Stimulated activated CD4-positive, alpha-beta T cell treated with anti-CD3 and anti-CD28 coated beads, Interleukin-4, amount 100 ng/mL, for 48 hours (primary cell): Measurements from ENCODE around the gene XRCC5.
"Not testable (repeated sequence)": the region's sequence is repeated elsewhere in the genome, so short reads cannot be mapped to it uniquely, and the experiment has no call there.

Source experiments
- DNase-seq, 2 donors: peaks; one replicate each; pipeline ENCODE4 v3.0.0-alpha.2; 2020; ENCODE audit warnings: low read depth in 2 of 2

Gene XRCC5

DNA sequence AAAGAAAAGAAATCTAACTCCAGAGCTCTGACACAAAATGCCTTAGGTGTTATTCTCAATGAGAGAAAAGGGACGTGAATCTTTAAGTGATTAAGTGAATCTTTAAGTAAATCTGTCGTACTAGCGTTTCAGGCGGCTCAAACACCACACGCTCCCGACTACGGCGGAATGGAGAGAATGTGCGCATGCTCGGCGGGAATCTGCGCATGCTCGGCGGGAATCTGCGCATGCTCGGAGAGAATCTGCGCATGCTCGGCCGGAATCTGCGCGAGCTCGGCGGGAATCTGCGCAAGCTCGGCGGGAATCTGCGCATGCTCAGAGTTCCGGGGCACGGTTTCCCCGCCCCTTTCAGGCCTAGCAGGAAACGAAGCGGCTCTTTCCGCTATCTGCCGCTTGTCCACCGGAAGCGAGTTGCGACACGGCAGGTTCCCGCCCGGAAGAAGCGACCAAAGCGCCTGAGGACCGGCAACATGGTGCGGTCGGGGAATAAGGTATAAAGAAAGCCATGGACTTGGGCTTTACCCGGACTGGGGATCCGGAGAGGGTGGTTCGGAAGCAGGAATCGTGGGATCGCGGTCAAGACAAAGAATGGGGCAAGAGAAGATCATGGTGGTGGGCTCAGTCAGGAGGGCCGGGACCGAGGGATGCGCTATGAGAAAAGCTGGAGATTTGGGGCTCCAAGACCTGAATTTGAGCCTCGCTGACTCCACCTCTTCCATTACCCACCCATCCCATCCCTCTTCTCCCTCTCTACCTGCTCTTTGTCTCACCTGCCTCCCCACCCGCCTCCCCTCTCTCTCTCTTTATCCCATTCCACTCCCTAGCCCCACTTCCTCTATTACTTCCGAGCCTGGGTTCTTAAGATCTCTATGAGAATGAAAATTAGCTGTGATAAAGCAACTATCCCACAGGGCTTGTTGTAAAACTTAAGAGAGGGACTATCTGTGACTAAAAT is at the start of gene XRCC5:
TSS of gene XRCC5 (plus strand) at position 382 of the 955 bp plus-strand sequence. CDS start at position 471, 89 bp downstream.
- peak; percentile 95 to 96 for DNase-seq

- no peak for DNase-seq
Observed at GRCh38 chr2:216064014-216064630, 45.0 kb upstream of the XRCC5 start.

DNA sequence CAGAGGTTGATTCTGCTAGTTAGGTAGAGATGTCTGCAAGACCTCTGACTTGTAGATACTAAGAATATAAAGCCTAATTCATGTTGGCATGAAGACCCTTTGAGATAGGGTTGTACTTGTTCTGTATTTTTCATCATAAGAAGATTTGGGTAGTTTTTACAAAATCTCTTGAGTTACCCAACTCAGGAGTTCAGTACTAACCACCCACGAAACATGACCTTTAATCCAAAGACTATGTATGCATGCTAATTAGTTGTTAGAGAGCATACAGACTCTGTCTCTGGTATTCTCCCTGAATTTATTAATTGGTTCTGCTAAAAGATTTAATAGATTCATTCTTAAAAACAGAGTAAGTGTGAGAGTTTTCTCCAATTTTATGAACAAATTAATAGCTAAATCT is 44.5 kb upstream of the XRCC5 start:
- DNase-seq = no peak

- DNase-seq = no peak
Observed at GRCh38 chr2:216066230-216066629, 42.9 kb upstream of the XRCC5 start.

GRCh38 chr2:216069028-216069427 is 40.1 kb upstream of the XRCC5 start:
- no peak for DNase-seq

GRCh38 chr2:216070195-216070594 is 39.0 kb upstream of the XRCC5 start:
- DNase-seq = no peak

GRCh38 chr2:216071111-216071851 is 37.9 kb upstream of the XRCC5 start:
- no peak for DNase-seq

DNA sequence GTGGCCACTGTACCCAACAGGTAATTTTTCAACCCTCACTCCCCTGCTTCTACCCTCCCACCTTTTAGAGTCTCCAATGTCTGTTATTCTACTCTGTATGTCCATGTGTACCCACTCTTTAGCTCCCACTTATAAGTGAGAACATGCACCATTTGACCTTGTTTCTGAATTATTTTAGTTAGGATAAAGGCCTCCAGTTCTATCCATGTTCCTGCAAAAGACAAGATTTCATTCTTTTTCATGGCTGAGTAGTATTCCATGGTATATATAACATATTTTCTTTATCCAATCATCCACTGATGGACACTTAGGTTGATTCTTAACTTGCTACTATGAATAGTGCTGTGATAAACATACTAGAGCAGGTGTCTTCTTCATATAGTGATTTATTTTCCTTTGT is 36.7 kb upstream of the XRCC5 start:
- no peak for DNase-seq

DNA sequence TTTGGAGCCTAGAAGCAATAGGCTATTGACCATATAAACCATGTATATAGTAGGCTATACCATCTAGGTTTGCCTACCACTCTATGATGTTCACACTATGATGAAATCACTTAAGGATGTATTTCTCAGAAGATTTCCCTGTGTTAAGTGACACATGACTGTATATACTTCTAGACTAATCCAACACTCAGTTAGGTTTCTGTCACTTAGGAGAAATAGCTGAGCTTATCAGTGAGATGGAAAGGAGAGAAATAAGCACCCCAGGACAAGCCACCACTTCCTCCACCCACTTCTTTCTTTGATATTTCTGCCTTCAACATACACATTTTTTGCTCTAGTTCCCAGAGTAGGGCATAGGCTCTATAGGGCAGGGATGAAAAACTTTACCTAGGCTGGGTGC is 35.4 kb upstream of the XRCC5 start:
- DNase-seq = no peak

GRCh38 chr2:216074380-216074779 is 34.8 kb upstream of the XRCC5 start:
- DNase-seq = no peak

DNA sequence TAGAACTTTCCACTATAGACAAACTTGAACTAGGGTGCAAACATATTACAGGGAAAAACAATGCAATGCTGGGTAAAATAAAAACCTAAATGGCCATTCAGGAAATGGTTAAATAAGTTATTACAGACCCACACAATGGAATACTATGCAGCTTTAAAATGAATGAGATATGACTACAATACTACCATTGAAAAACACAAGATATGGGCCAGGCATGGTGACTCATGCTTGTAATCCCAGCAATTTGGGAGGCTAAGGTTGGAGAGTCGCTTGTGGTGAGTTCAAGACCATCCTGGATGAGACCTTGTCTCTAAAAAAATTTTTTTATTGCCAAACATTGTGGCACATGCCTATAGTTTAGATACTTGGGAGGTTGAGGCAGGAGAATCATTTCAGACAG is 34.4 kb upstream of the XRCC5 start:
- no peak for DNase-seq

GRCh38 chr2:216075510-216076485 is 33.4 kb upstream of the XRCC5 start:
- DNase-seq = no peak

DNA sequence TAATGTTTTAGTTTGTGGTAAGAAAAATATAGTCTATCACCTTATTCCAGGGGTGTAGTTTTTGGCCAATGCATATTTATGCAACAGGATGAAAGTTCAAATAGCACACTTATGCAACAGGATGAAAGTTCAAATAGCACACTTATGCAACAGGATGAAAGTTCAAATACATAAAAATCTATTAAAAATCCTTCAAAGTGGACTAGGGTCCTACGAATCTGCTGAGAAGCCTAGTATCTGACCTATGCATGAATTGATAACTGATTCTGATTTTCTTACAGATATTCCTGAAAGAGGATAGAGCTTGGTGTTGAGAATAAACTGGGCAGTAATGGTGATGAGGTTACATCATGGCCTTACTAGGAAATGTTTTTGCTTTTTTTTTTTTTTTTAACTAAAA is 30.4 kb upstream of the XRCC5 start:
- no peak for DNase-seq

- DNase-seq = not testable (repeated sequence)
Observed at GRCh38 chr2:216080048-216080447, 29.1 kb upstream of the XRCC5 start.

- no peak for DNase-seq
Observed at GRCh38 chr2:216081012-216081411, 28.1 kb upstream of the XRCC5 start.

- peak; percentile 68 to 71 for DNase-seq
Observed at GRCh38 chr2:216081487-216082116, 27.5 kb upstream of the XRCC5 start, which contains the start of the genes PECR and TMEM169. Gene PECR, minus strand, starts transcription at chr2:216081809. Its CDS starts 68 bp downstream, at chr2:216081741. Gene TMEM169, plus strand, starts transcription at chr2:216081919. Its CDS starts 14,045 bp downstream, at chr2:216095964.

GRCh38 chr2:216082117-216082711 is 26.9 kb upstream of the XRCC5 start:
- DNase-seq = no peak

DNA sequence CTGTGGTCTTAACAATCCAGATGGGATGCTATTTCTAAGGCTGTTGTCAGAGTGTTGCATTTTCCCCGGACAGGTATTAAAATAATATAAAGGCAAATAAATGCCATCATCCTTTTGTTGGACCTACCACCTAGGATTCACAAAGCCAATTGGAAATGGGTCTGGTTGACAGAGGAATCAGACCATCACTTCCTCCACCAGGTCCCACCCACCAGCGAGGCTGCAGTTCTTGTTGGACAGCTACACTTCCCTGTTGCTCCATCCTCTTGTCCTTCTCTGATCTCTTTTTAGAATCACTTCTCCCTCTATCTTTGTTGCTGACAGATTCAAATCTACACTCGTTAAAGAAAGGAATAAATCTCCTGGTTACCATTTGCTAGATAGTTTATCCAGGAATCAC is 26.3 kb upstream of the XRCC5 start:
- DNase-seq = no peak

DNA sequence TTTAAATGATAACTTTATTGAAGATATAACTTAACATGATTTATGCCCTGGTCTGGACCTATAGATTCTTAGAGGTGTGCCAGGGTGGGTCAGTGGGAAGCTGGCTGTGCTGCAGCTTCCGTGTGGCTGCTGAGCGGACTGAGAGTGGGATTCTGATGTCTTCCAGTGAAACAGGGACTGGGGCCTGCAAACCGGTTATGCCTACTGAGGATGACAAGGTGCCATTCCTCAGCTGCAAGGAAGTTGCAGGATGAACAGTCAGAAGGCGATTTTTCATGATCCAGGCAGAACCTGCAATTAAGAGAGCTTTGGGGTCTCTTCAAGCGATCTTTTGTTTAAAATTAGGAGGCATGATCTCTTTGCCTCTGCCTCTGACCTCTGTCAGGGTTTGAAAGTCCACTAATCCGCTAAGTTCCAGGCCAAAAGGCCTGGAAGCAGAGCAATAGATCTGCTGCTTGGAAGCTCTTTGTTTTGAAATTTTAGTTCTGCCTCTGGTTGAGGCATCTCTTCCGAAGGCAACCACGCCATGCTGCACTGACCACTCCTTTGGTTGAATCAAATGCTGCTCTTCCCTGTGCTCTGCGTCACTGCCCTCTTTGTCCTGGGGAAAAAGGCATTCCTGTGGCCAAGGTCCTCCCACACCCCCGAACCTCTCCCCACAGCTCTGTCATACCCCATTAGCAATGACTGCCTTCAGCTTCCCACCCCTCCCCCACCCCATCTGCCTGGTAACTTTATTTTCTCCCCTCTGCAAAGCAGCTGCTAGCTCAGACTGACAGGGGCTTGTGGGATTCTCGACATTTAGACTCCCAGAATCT is 25.5 kb upstream of the XRCC5 start:
- no peak for DNase-seq
